NCI-H2171 treated with DMSO at 0.1 percent for 48 hours (cell line): ENCODE results near the gene TEF.
A peak's percentile ranks its signal among the peaks of the same experiment; 100 is the strongest.

Source experiments
- DNase-seq: peaks from one replicate; lab custom pipeline; 2025; lab: John Stamatoyannopoulos, UW

TEF gene

DNA sequence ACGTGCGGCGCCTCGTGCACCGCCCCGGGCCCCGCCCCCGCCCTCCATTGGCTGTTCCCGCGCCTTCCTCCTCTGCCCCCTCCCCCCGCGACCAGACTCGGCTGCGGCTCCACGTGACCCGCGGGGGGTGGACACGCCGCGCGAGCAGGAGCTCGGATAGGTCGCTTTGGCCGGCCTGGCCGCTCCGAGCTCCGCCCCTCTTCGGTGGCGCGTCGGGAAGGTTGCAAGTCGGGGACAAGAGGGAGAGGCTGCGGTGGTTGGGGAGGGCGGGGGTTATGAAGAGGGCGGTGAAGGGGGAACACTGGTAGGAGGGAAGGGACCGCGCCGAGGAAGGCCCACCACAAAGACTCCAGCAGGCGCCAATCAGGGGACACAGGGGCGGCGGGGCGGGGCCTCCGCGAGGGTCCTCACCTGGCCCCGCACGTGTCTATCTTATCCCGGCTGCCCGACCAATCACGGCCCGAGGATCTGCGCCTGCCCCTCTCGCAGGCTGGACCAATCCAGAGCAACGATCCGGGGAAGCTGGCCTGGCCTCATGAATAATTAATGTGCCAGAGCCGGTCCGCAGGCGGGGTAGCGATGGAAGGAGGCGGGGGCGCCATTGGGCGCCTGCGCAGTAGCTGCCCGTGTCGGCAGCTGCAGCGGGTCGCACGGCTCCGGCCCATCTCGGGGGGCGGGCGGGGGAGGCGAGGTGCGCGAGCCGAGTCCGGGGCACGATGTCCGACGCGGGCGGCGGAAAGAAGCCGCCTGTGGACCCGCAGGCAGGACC is at the start of gene TEF:
Gene TEF, plus strand, starts transcription at position 614 of the 769 bp plus-strand sequence. Its CDS starts 103 bp downstream, at position 717.
- peak; percentile 99 for DNase-seq

DNA sequence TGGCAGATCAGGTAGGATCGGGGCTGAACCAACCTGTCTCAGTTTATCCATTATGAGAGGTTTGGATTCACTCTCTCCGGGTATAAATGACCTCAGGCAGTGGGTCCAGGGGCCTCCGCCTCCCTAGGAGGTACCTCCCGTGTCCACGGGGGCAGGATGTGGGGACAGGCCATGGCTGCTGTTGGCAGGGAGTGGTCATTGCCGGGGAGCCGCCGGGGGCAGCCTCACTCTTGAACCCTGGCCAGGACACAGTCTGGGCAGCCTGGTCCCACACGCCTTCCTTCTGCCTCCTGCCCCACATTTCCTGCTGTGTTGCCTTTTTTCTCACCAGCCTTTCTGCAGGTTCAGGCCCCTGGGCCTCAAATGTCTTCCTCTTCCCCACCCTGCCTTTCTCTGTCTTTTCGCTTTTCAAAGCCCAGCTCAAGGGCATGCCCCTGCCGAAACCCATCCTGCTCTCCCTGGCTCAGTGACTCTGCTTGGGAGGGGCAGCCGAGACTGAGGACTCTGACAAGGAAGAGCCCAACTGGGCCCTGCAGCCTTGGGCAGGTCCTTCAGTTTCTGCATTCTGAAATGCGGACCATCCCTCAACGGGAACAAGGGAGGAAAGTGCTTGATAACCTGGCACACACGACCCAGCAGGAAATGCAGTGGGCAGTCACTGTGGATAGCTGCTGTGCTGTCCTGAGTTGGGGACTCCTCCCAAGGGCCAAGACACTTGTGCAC is 49.4 kb upstream of the TEF start:
- DNase-seq = no peak

GRCh38 chr22:41333806-41334205 is 47.9 kb upstream of the TEF start:
- DNase-seq = no peak

DNA sequence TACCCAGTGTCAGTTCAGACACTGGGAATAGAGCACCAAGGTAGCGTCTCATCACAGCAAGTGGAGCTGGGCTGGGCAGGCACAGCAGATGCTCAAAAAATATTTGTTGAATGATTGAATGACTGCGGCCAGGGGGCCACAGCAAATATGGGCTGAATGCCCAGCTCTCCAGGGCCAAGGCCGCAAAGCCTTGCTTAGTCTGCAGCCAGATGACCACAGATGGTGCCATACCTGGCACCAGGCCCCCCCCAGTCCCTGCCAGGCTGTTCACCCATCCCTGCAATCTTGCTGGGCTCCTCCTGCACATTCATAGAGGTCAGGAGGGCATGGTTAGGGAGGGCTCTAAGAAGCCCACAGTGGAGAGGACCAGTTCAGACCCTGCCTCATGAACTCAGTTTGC is 47.5 kb upstream of the TEF start:
- DNase-seq = no peak

DNA sequence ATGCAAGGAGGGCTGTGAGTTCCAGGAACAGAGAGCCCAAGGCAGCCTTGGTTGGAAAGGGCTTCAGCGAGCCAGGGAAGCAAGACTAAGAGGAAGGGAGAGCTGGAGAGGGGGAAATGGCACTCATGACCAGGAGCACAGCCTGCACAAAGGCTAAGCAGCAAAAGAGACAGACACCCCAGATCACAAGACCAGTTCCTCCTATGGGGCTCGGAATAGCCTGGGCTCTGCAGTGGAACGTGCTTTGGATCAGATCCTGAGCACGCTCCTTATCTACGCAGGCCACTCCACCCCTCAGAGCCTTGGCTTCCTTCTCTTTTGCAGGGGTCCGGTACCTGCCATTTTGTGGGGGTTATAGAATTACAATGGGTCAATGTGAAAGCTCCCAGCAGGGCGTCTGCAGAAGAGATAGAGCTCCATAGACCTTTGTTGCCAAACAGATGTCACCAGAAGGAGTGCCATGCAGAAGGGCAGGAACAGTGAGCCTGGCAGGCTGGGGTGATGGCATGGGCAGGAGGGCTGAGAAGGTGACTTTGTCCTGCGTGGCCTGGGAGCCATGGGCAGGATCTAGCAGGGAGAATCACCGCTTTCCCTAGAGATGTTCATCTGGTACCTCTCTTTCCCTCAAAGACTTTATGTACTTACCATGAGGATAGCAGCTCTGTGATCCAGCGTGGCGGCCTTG is 46.6 kb upstream of the TEF start:
- DNase-seq = no peak

- no peak for DNase-seq
Measured at GRCh38 chr22:41338614-41339212, 43.0 kb upstream of the TEF start.

- no peak for DNase-seq
Measured at GRCh38 chr22:41339823-41340222, 41.9 kb upstream of the TEF start.

GRCh38 chr22:41340357-41340756 is 41.4 kb upstream of the TEF start:
- no peak for DNase-seq

GRCh38 chr22:41341012-41341411 is 40.7 kb upstream of the TEF start:
- DNase-seq = no peak

DNA sequence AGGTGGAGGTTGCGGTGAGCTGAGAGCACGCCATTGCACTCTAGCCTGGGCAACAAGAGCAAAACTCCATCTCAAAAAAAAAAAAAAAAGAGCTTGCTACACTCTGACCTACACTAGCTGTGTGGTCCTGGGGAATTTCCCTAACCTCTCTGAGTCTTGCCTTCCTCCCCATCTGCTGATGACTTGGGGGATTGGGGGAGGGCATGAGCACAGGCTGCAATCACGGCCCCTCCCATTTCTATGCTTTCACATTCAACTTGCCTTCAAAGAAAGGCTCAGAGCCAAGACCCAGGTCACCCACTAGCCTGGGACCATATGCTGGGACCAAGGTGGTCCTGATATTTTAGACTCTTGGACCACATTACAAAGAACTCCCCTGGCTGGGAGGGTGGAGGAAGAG is 39.8 kb upstream of the TEF start:
- no peak for DNase-seq

GRCh38 chr22:41343300-41343699 is 38.4 kb upstream of the TEF start:
- no peak for DNase-seq

- no peak for DNase-seq
Measured at GRCh38 chr22:41343717-41344116, 38.0 kb upstream of the TEF start.

DNA sequence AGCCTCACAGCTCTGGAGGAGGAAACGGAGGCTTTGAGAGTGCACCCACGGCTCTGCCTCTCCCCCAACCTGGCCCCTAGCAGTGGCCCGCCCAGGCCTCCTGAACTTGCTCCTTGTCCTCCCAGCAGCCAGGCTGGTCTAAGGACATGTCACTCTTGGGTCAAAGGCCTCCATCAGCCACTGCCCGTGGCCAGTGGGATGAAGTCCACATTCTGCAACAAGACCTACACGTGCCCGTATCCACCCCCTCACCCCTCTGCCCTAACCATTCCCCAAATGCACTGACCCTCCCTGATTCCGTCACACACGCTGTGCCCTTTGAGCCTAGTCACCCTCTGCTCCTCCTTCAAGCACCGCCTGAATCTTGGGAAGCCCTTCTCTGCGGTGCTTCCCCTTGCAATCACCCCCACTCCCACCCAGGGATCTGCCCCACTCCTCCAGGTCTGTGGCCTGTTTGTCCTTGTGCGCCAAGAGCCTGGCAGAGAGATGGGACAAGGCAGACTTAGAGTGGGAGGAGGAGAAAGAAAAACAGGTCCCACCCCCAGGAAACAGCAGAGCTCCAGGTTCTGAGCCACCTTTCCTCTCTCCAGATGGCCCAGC is 37.5 kb upstream of the TEF start:
- no peak for DNase-seq

DNA sequence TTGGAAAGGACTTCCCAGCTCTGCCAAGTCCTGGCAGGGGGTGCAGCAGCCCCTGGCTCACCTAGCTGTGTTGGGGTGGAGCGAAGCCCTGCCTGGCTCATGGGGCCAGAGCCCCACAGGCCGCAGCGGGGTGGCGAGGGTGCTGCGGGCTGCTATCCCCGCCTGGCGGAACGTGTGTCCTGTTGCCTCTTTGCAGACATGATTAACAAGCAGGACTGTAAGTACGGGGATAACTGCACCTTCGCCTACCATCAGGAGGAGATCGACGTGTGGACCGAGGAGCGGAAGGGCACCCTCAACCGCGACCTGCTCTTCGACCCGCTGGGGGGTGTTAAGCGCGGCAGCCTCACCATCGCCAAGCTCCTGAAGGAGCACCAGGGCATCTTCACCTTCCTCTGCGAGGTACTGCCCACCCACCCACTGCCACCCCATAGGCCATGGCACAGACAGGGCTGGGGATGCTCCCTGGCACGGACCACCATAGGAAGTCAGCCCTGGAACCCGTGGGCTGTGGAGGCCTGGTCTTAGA is 35.9 kb upstream of the TEF start:
- no peak for DNase-seq

DNA sequence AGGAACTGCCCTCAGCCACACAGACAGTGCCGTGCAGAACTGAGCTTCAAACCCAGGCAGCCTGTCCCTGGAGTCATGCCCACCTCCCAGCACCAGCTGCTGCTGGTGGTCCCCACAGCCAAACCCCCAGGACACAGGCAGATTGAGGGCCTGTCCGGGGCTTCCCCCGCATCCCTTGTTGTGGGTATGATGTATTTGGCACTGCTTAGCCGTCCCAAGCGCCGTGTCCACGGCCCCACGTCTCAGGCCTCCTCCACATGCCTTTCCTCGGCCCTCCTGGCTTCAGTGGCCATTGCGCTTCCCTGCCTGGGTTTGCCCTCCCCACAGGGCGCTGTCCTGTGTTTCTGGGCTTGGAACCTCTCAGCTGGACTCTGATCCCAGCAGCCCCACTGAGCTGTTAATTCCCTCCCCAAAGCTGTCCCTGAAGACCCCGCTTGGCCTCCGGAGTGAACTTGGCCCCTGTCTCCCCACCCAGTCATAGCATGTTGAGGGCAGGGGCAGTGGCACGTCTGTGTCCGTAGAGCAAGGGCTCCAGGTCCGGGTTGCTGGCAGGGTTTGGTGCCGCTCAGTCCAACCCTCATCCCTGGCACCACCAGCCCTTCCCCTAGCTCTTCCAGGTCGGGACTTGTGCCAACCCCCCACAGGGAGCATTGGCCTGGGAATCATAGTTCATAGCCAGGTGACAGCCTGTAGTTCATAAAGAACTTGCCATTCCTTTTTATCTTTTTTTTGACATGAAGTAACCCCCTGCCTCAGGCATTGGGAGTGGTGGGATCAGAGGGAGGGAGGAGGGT is 34.5 kb upstream of the TEF start:
- DNase-seq = no peak

GRCh38 chr22:41348964-41349484 is 32.7 kb upstream of the TEF start:
- no peak for DNase-seq

DNA sequence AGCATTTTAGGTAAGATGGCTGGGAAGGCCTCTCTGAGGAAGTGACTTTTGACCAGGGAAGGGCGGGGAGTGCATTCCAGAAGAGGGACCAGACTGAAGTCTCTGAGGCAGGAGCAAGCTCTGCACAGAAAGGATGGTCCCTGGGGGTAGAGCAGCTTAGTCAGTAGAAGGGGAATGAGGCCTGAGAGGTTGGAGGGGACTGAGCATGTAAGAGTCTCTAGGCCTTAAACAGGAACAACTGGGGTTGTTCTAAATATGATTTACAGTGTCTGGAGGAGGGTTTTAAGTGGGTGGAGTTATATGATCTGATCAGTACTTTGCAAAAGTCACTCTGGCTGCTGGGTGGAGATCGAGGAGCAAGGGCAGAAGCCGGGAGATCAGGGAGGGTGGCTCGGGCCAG is 31.7 kb upstream of the TEF start:
- no peak for DNase-seq

DNA sequence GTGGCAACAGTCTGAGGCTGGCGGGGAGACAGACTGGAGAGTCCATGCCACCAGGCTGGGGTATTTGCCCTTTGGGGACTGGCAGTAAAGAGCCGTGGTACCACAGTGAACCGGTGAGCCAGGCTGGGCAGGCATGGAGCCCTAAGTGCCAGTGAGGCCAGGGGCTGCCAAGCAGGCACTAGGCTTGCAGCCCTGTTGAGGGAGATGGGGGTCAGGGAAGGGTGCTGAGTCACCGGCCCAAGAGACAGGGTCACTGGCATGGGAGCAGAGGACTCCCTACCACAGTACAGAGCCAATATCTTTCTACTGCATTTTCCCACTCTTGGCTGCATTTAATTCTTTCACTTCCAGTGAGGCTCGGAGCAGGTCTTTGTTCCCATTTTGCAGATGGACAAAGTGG is 30.7 kb upstream of the TEF start:
- DNase-seq = no peak

GRCh38 chr22:41352058-41352457 is 29.7 kb upstream of the TEF start:
- no peak for DNase-seq

GRCh38 chr22:41353862-41354575 is 27.7 kb upstream of the TEF start:
- no peak for DNase-seq
